HS-5 (cell line): ENCODE measurements around the gene CD274.
A peak's percentile ranks its signal among the peaks of the same experiment; 100 is the strongest.
"Not testable (repeated sequence)": the region's sequence is repeated elsewhere in the genome, so short reads cannot be mapped to it uniquely, and the experiment has no call there.

Experiments used
- DNase-seq: peaks from one replicate; pipeline ENCODE4 v3.0.0-alpha.2; 2012; ENCODE audit warnings: low read depth

The CD274 gene

DNA sequence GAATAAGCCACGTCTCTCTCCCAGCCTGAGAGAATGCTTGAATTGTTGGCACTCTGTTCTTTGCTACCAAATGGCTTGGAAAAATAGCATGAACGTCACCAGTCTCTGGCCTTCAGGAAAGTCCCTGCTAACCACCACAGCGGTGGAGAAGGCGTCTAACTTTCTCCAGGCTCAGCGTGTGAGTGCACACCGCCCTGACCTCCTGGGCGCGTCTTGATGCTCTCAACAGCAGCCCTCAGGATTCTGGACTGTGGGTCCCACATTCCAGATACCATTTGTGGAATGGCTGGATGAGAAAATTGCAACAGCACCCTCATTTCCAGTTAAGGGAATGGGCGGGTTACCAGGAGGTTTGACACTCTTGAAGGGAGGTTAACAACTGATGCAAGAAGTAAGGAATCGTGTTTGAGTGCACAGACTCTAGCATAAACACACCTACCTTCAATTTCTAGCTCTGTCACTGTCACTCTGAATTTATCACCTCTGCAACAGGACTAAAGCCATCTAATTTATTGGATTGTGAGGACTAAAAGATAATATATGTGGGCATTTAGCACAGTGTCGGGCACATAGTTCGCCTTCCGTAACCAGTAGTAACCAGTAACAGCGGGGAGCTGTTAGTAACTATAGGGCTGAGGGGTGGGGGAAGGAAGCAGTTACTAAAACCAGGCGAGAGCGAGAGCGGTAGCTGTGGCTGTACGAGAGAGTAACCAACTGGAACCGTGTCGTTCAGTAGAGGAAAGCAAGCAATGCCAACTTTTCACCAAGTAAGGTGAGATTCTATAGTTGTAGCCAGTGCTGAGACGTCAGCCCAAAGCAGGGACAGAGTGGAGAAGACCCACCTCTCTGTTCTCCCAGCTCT lies 11.8 kb upstream of the CD274 start:
- DNase-seq = no peak

DNA sequence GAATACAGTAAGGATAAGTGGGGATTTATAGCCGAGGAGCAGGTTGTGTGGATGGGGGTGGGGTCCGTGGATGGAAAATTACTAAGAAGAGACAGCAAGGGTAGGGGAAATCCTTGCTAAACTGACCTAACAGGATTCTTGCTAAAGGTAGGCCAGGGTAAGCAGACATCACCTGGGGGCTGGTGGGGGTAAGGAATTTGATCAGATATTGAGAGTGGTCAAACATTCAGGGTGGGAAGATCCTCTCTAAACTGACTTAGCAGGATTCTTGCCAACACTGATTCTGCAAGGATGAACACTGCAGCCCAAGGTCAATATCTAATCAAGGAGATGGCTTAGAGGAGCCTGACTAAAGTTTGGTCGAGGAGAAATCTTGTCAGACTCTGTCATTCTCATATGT lies 9.9 kb upstream of the CD274 start:
- DNase-seq = no peak

DNA sequence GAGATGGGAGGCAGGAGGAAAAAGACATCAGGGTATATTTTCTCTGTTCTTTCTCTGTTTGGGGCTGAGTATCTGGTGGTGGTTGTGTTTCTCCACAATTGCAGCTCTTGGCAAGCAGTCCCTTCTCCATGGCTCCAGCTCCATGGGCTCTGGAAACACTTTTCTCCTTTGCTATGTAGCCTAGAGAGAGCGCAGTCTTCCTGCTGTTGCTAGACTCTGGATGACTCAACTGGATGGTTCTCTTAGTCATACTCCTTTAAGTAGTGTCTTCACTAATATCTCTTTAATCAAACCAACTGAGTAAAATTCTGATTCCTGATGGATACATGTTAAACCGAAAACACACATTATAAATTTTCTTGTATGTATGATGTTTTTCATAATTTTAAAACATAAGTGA lies 9.3 kb upstream of the CD274 start:
- no peak for DNase-seq

DNA sequence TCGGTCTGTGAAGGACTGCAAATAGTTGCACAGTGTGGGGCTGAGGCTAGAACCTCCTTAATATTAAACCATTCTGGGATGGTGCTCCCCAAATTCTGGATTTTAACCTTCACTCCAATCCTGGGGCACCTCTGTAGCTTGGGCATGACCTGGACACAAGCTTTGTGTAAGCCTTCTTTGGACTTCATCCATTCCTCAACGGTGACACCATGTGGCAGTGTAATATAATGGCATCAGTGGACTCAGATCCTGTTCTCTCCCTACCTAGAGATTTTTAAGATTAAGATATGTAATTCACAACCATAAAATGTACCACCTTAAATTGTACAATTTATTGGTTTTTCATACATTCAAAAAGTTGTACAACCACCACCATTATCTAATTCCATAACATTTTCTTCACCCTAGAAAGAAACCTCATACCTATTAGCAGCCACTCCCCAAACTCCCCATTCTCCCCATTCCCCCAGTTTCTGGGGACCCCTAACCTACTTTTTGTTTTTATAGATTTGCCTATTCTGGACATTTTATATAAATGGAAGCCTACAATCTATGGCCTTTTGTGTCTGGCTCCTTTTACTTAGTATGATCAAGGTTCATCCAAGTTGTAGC lies 7.8 kb upstream of the CD274 start:
- DNase-seq = no peak

DNA sequence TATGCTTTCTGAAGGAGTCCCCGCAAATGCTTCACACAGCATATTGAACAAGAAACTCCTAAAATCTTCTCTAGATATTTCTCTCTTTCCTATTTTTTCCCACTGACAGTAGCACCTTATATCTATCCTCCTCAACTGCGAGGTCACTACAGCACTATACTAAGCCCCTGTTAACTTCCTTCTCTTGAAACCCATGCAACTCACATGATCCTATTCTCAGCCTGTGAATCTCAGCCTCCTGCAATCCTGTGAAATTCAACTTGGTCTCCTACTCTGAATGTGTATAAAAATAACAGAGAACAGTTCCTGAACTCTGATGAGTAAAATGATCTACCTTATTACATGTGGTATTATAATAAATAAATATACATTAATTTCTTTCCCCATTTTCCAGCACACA lies 6.5 kb upstream of the CD274 start:
- DNase-seq = no peak

DNA sequence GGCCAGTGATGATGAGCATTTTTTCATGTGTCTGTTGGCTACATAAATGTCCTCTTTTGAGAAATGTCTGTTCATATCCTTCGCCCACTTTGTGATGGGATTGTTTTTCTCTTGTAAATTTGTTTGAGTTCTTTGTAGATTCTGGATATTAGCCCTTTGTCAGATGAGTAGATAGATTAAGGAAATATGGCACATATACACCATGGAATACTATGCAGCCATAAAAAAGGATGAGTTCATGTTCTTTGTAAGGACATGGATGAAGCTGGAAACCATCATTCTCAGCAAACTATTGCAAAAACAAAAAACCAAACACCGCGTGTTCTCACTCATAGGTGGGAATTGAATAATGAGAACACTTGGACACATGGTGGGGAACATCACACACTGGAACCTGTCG lies 5.2 kb upstream of the CD274 start:
- not testable (repeated sequence) for DNase-seq

DNA sequence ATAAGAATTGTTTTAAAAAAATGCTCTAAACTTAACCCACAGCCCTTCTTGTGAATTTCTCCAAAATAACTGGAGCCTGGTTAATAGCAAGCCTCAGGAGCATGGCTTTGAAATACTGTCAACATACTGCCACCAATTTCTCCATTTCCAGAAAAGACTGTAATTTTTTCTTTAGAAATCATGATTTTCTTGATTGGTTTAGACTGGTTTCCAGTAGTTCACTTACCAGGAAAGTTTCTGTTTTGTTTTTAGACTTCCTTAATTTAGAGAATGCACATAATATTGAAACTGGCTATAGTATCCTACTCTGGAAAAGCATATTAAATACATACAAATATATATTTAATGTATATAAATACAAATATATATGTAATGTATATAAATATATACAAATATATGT lies 4.5 kb upstream of the CD274 start:
- DNase-seq = no peak

DNA sequence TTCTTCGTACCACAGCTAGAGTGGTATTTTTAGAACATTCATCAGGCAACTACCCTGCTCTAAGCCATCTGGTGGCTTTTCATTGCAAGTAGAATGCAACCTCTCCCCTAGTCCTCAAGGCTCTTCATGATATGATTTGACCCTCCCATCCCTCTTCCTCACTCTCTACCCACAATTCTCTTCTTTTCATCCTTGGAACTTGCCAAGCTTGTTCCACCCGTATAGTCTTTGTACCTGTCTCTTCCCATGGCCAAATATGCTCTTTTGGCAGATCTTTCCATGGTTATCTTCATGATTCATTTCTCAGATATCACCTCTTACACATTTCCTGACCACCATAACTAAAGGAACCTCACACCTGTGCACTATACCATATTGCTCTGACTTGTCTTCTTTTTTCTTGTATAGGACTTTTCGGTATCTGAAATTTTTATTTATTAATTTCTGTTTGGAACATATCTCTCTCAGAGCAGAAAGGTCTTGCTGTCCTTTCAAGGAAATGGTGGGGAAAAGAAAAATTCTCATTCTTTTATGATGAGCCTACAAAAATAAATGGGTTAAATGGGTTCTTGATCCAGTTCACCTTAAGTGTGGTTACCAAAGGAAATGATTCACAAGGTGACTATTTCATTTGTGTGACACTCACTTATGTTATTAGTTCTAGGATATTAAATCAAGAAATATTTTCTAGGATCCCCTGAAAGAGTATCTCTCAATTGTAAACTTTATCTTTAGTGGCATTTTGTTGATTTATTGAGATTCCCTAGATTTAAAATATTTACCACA lies 3.7 kb upstream of the CD274 start:
- no peak for DNase-seq

DNA sequence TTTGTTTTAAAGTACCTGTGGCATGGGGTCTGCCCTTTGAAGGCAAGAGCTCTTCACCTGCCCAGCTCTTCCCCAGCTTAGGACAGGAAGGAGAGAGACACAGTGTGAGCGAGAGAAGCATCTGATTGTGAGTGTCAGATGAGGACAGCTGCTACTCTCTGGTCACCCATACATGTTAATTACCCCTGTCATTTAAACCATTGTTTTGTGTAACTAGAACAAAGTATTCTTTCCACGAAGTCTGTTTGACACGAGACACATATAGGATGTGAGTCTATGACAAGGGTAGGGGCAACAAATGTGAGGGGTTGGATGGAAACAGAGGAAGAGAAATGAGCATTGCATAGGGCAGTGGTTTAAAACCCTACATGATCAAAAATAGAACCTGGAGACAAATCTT lies 3.0 kb upstream of the CD274 start:
- no peak for DNase-seq

DNA sequence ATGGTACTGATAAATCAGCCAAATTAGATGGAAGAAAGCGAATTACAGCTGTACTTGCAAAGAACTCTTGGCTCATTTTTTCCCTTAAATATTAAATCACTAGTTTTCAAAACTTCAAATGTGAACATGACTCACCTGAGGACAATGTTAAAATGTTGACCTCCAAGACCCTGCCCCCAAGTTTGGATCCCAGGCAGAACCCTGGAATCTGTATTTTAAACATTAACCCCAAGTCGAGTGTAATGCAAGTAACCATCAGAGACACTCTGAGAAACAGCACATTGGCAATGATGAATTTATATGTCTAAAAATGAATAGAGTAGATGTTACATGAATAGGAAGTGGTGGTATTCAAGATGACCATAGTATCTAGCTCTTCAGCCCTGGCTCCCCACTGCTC lies 2.3 kb upstream of the CD274 start:
- no peak for DNase-seq

DNA sequence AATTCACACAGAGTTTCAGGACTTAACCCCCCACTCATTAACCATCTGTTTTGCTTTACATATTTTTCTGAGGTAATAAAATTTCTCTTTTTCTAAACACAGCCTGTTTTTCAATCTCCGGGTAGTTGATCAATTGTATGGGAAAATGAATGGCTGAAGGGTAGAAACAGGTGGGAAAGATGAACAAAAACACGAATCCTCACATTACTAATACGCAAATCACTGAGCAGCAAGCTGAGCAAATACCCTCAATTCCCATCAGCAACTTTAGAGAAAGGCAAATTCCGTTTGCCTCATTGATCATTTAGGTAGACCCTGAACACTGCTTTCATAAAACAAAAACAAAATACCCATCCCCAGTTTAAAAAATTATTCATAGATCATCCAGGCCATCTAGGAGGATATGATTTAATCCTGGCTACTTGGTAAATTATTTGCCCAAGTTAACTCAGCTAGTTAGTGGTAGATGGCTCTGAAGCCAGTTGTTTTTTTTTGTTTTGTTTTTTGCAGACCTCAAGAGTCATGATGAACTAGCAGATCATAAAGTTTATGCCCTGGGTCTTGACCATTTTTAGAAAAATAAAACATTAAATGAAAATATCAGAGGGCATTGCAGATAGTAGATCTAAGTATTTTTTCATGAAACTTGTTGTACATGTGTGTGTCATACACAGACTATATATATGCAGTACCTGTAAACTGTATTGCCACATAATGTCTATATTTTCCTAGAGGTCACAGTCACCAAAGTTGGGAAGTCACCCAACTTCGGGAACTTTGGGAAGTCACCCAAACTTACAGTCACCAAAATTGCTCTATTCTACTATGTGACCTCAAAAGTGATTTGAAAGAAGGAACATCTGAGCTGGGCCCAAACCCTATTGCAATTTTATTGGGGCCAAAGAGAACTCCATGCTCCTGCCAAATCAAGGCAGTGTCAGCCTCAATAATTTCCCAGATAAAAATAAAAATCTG lies 1.6 kb upstream of the CD274 start:
- DNase-seq = no peak

DNA sequence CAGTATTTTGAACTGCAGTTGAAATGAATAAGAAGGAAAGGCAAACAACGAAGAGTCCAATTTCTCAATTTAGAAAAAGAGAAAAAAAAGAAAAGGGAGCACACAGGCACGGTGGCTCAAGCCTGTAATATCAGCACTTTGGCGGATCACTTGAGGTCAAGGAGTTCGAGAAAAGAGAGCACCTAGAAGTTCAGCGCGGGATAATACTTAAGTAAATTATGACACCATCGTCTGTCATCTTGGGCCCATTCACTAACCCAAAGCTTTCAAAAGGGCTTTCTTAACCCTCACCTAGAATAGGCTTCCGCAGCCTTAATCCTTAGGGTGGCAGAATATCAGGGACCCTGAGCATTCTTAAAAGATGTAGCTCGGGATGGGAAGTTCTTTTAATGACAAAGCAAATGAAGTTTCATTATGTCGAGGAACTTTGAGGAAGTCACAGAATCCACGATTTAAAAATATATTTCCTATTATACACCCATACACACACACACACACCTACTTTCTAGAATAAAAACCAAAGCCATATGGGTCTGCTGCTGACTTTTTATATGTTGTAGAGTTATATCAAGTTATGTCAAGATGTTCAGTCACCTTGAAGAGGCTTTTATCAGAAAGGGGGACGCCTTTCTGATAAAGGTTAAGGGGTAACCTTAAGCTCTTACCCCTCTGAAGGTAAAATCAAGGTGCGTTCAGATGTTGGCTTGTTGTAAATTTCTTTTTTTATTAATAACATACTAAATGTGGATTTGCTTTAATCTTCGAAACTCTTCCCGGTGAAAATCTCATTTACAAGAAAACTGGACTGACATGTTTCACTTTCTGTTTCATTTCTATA lies 602 bp upstream of the CD274 start:
- DNase-seq = no peak

DNA sequence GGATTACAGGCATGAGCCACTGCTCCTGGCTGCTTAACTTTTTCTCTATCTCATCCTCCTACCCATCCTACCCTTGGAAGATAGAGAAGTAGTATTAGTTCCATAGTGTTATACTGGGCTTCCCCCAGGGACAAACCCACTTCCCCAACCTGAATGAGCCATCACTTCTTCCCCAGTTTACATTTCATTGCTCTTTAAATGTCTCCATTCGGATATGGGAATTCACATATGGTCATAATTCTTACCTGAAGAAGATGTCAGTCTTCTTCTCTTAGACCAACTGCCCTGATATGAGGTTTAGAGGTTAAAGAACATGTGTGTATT lies 1.9 kb downstream of the CD274 start:
- DNase-seq = no peak

DNA sequence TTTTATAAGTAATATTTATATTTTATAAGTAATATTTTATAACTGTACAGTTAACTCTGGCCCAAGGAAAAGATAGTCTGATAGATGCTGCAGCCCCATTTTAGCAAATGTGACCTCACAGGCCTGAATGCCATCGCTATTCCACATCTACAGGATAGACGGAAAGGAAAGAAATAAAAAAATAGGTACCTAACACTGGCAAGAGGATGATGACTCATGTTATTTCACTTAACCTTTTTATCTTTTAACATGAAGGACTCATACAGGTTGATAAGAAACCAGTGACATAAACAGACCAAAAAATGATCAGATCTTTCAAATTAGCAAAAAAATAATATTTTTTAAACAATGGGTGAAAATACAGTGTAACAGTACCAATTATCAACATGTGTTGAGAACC lies 2.7 kb downstream of the CD274 start:
- no peak for DNase-seq

DNA sequence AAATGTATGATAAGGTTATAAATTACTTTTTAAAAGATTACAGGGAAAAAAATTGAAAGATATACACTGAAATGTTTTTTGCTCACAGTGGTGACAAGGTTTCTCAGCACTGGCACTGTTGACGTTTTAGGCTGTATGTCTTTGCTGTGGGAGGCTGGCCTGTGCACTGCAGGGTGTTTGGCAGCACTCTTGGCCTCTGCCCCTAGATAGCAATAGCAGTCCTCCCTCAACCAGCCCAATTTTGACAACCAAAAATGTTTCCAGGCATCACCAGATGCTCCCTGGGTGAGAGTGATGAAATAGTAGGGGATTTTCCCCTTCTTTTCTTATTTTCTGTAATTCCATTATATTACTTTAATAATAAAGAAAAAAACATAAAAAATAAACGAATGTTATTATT lies 3.3 kb downstream of the CD274 start:
- no peak for DNase-seq

DNA sequence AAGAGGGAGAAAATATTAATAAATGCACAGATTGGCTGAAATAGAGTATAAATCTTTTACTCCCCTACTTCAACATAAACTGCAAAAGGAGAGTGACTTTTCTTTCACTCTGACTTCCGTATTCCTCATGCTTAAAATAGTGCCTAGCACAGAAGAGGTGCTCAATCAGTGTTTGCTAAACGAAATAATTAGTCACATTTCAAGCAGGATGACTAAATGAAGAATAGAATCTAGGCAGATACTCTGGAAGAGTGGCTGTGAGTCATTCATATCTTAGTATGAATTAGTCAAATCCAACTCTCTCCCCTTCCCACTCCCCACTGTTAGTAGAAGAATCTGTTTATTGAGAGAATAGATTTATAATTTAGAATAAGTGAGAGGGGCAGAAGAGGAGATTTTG lies 4.8 kb downstream of the CD274 start:
- peak; percentile 63 for DNase-seq

DNA sequence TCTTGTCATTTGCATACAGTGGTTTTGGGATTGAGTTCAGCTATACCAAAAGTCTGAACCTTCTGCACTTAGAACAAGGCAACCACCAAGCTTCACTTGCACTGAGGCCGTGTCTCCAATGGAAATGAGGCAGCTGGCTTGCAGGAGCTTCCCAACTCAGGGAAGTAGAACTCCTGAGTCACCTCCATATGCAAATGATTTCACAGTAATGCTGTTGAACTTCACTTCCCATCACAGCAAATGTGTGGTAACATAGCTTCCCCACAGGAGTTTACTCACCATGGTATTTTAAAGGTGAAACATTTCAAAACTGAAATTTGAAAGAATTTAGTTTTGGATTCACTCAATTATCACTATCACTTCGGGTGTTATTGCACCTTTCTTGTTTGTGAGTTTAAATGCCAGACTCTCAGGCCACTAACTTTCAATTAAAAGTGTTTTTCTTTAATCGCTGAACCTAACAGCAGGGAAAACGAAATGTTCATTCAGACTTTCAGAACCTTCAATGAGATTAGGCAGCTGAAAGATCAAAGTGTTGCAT lies 9.0 kb downstream of the CD274 start:
- no peak for DNase-seq

DNA sequence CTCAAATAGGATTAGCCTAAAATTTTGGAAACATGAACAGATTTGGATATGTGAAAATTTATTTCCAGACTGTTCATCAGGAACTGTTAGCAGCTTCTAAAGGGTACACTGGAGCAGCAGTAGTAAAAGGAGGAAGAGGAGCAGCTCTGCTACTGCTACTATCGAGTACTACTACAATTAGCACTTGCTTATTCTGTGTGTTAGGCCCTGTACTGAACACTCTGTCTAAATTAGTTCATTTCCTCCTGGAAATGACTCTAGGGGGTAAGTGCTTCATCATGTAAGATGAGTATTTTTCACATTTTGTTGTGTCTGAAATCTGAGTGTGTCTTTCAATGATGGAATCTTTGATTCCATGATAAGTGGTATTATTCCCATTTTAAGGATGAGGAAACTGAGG lies 9.8 kb downstream of the CD274 start:
- DNase-seq = no peak

DNA sequence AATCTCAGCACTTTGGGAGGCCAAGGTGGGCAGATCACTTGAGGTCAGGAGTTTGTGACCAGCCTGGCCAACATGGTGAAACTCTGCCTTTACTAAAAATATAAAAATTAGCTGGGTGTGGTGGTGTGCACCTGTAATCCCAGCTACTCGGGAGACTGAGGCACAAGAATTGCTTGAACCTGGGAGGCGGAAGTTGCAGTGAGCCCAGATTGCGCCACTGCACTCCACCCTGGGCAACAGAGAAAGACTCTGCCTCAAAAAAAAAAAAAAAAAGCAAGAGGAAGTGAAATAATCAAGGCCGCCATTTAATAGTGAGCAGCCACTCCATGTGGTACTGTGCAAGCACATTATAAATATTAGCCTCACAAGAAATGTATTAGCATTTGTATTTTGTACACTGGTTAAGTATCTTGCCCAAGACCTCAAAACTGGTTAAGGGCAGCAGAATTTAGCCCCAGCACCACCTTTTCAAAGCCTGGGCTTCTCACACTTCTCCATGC lies 14.5 kb downstream of the CD274 start:
- DNase-seq = not testable (repeated sequence)

DNA sequence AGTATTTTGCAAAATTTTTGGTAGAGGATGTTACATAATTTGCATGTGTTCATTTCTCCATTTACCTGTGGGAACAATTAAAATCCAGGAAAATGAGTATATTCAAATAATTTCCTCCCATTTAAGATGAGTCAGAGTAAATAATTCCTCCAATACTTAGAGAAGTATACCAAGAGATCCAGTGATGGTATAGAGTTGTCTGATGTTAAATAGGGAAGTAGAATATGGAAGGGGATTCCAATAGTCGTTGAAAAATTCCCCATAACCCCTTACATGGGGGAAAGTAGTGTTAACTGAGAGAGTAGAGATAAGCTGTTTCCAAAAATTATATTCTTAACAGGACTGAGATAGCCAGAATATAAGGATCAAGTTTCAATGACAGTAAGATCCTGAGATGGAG lies 15.7 kb downstream of the CD274 start:
- DNase-seq = no peak

DNA sequence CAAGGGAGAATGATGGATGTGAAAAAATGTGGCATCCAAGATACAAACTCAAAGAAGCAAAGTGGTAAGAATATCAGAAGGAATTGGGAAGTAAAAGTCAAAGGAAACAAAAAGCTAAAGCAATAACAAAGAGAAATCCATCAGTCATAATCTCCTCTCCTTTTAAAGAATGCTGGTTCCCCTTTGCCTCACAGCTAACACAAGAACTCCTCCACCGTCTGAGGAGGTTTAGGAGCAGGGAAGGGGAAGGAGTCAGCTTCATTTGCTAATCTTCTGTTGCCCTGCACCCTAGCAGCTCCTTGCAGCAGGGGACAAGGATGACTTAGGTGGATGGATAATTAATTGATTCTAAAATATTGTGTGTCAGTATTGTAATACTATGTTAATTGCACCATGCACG lies 16.4 kb downstream of the CD274 start:
- DNase-seq = no peak
